ENCODE data around the gene CAT.

DNA sequence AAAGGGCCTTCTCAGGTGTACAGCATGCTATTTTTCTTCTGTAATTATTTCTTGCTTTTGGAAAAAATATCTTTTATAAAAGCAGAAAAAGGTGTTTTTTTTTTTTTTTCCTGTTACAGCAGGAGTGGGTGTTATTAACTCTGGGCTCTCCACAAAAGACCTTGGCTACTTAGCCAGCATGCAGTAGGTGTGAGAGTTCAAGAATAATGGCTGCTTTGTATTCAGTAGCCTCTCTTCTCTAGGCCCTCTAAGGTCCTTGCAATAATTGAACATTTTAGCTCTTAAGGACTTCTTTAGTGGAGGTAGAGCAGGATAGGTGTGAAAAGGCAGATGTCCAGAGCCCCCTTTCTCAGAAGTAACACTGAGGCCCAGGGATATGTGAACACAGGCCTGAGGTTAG lies 71.5 kb downstream of the CAT start:
- TF ChIP-seq, protein P1, sequence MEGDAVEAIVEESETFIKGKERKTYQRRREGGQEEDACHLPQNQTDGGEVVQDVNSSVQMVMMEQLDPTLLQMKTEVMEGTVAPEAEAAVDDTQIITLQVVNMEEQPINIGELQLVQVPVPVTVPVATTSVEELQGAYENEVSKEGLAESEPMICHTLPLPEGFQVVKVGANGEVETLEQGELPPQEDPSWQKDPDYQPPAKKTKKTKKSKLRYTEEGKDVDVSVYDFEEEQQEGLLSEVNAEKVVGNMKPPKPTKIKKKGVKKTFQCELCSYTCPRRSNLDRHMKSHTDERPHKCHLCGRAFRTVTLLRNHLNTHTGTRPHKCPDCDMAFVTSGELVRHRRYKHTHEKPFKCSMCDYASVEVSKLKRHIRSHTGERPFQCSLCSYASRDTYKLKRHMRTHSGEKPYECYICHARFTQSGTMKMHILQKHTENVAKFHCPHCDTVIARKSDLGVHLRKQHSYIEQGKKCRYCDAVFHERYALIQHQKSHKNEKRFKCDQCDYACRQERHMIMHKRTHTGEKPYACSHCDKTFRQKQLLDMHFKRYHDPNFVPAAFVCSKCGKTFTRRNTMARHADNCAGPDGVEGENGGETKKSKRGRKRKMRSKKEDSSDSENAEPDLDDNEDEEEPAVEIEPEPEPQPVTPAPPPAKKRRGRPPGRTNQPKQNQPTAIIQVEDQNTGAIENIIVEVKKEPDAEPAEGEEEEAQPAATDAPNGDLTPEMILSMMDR (IDR thresholded peaks at IDR 0.05) = no peak
- TF ChIP-seq POLR2A (IDR thresholded peaks at IDR 0.05) (no peak), POLR2AphosphoS5 (IDR thresholded peaks at IDR 0.05; ENCODE audit: insufficient read depth in 1 of 2, low read depth in 1 of 2) (no peak)

Measured in vagina (tissue), 2 donors.